Fibroblast of the aortic adventitia (primary cell): ENCODE measurements around the gene EXOSC7. TPM values are rescaled to one million over a fixed set of nuclear protein-coding genes. Genes with fewer than 3 reads are reported as not detected.

Source experiments
- DNase-seq: peaks from one replicate; pipeline ENCODE4 v3.0.0-alpha.2; 2010; ENCODE audit warnings: low read depth
- H3K4me3 ChIP-seq: 2 replicates; pipeline ENCODE4 v1.5.1; 2011; ENCODE audit warnings: low read depth, mild to moderate bottlenecking, control low read depth, low read length, moderate library complexity
- total RNA-seq: library from RNA; depleted of rRNA; stranded (reverse); fragments of >200 nt; gene quantifications from 2 replicates; pipeline ENCODE4 v1.2.3, GENCODE V29; 2012; ENCODE audit warnings: low replicate concordance
- TF ChIP-seq, protein P1 (sequence below): IDR thresholded peaks from 2 replicates; pipeline ENCODE4 v1.5.1; 2011; ENCODE audit warnings: mild to moderate bottlenecking, low read length, control low read depth, inconsistent platforms; ENCODE audit not compliant: insufficient read depth

EXOSC7 gene
- total RNA-seq, 1 donor, result 26.8 TPM

DNA sequence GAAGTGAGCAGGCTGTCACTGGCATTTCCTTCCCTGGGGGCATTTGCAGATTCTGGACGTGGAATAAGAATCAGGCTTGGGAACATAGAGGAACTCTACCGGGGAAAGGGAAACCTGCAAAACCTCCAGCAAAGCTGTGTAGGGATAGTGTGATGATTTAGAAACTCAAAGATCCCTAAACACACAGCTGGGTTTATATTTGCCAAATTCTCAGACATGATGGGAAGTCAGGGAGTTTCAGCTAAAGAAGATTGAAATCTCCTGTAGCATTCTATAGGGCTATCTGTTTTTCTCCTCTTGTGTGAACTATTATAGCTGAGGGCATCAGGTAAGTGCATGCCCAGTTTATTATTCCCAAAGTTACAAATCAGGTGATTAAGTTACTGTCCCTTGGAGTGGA is 40.9 kb downstream of the EXOSC7 start:
- no peak for DNase-seq
- TF ChIP-seq, protein P1, sequence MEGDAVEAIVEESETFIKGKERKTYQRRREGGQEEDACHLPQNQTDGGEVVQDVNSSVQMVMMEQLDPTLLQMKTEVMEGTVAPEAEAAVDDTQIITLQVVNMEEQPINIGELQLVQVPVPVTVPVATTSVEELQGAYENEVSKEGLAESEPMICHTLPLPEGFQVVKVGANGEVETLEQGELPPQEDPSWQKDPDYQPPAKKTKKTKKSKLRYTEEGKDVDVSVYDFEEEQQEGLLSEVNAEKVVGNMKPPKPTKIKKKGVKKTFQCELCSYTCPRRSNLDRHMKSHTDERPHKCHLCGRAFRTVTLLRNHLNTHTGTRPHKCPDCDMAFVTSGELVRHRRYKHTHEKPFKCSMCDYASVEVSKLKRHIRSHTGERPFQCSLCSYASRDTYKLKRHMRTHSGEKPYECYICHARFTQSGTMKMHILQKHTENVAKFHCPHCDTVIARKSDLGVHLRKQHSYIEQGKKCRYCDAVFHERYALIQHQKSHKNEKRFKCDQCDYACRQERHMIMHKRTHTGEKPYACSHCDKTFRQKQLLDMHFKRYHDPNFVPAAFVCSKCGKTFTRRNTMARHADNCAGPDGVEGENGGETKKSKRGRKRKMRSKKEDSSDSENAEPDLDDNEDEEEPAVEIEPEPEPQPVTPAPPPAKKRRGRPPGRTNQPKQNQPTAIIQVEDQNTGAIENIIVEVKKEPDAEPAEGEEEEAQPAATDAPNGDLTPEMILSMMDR, result no peak
- H3K4me3 ChIP-seq, result no peak overlapping the region

- H3K4me3 ChIP-seq, result no peak overlapping the region
- TF ChIP-seq, protein P1, result no peak
- peak; percentile 34 for DNase-seq
These were observed 41.8 kb downstream of the EXOSC7 start for GRCh38 chr3:45017821-45018220.

DNA sequence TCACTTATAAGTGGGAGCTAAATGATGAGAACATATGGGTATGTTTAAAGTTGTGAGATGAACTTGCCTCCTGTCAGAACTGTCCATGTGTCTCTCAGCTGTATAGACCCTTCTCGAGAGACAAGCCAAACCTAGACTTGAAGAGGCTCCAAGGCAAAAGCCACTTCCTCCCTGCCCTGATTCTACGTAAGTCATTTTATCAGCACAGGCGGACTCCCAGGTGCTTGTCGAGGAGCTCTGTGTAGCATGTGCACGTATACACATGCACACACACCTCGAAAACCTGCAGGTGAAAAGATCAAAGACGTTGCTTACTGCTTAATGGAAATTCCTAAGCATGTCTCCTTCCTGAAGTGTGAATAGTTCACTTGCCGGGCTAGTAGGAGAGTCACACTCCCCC is 44.5 kb downstream of the EXOSC7 start:
- no peak for DNase-seq
- TF ChIP-seq, protein P1, result no peak
- no peak overlapping the region for H3K4me3 ChIP-seq

DNA sequence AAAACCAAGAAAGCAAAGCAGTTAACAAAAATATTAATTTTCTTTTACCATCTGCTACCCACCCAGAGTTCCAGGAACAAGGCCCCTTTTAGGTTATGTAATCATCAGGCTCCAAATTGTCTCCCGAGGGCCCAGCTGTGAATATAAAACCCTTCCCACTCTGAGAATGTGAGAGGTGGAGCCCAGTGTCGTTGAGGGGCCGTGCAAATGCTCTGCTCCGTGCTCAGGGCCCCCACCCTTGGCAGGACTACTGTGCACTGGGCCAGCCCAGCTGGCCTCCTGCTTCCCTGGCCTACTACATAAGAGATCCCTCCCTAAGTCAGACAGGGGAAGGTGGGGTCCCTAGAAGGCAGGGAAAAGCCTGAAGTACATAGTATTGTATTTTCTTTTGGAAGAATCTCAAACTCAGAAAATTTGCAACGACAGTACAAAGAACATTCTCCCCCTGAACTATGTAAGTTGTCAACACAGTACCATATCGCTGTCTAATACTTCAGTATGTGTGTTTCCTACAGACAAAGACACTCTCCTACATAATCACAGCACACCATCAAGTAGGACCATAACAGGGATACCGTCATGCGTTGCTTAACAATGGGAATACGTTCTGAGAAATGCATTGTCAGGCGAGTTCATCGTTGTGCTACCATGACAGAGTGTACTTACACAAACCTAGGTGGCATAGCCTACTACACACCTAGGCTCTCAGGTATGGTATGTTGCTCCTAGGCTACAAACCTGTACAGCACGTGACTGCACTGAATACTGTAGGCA is 45.7 kb downstream of the EXOSC7 start:
- TF ChIP-seq, protein P1, result no peak
- peak; percentile 67 for DNase-seq
- no peak overlapping the region for H3K4me3 ChIP-seq

DNA sequence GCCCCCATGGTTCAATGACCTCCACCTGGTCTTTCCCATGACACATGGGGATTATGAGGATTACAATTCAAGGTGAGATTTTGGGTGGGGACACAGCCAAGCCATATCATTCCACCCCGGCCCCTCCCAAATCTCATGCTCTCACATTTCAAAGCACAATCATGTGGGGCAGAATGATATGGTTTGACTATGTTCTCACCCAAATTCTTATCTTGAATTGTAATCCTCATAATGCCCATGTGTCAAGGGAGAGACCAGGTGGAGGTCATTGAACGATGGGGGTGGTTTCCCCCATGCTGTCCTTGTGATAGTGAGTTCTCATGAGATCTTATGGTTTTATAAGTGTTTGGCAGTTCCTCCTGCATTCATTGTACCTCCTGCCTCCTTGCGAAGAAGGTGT is 47.6 kb downstream of the EXOSC7 start:
- TF ChIP-seq, protein P1, result no peak
- no peak for DNase-seq

GRCh38 chr3:45024542-45025255 is 48.7 kb downstream of the EXOSC7 start:
- no peak overlapping the region for H3K4me3 ChIP-seq
- TF ChIP-seq, protein P1, result no peak
- peak; percentile 38 for DNase-seq

More for the DNA sequence above, 47.6 kb downstream of the EXOSC7 start:
- no peak overlapping the region for H3K4me3 ChIP-seq
